Mesothelial cell of epicardium (in vitro differentiated cells): ENCODE results near the gene GABRD. TPM values are rescaled to one million over a fixed set of nuclear protein-coding genes. Genes with fewer than 3 reads are reported as not detected.

Source experiments
- DNase-seq, 2 experiments: peaks; one replicate each; pipeline ENCODE4 v3.0.0; 2021; ENCODE audit warnings: low spot score in 2 of 2; ENCODE audit not compliant: unreplicated experiment in 2 of 2
- H3K27ac Mint-ChIP-seq: 2 replicates; pipeline ENCODE4 v1.8.0; 2021; ENCODE audit warnings: mixed read lengths
- H3K27me3 Mint-ChIP-seq: 2 replicates; pipeline ENCODE4 v1.8.0; 2021; ENCODE audit warnings: low read depth, mixed read lengths
- H3K36me3 Mint-ChIP-seq: 2 replicates; pipeline ENCODE4 v1.8.0; 2021; ENCODE audit warnings: mixed read lengths
- H3K4me1 Mint-ChIP-seq: 2 replicates; pipeline ENCODE4 v1.8.0; 2021; ENCODE audit warnings: mixed read lengths
- H3K4me3 Mint-ChIP-seq: 2 replicates; pipeline ENCODE4 v1.8.0; 2021; ENCODE audit warnings: mild to moderate bottlenecking, moderate library complexity, mixed read lengths
- H3K9me3 Mint-ChIP-seq: 2 replicates; pipeline ENCODE4 v1.8.0; 2021; ENCODE audit warnings: mixed read lengths
- total RNA-seq: library from RNA; stranded (reverse); gene quantifications from 3 replicates; pipeline ENCODE4 v1.2.1, GENCODE V29; 2021
- TF ChIP-seq, protein P1 (sequence below): fragments of 200-600 bp; sonication (generic); IDR thresholded peaks from one replicate; pipeline ENCODE4 v1.5.0; 2021; ENCODE audit warnings: antibody characterized with exemption; ENCODE audit not compliant: unreplicated experiment

GABRD gene
- total RNA-seq, 1 donor from 2014 or later = 0.09 TPM

DNA sequence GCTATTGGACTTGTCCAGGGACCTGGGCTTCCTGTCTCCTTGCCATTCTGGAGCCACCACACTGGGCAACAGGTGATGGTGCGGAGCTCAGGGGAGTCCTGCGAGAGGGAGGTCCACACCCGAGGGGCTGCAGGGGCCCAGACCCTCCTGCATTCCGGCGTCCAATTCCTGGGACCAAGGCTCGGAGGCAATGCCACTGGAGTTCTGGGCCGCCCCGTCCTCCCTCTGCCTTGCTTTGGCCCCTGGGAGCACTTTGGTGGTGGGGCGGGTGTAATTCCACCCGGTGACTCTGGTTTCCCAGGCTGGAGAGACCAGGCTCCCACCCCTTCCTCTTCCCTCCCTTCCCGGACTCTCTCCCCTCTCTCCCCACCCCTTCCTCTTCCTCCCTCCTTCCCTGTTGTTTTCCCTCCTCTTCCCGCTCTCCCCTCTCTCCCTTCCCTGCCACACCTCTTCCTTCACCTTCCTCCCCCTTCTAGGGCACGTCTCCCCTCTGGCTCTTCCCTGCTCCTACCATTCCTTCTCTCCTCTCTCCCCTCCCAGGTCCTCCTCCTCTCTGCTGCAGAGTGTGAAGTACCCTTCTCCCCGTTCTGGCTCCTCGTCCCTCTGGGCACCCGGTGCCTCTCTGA, 33.0 kb downstream of the GABRD start:
- peaks cover 15% of the 10 kb centered on the region for H3K4me1 Mint-ChIP-seq
- H3K9me3 Mint-ChIP-seq = no peaks in the 10 kb centered on the region
- TF ChIP-seq, protein P1, sequence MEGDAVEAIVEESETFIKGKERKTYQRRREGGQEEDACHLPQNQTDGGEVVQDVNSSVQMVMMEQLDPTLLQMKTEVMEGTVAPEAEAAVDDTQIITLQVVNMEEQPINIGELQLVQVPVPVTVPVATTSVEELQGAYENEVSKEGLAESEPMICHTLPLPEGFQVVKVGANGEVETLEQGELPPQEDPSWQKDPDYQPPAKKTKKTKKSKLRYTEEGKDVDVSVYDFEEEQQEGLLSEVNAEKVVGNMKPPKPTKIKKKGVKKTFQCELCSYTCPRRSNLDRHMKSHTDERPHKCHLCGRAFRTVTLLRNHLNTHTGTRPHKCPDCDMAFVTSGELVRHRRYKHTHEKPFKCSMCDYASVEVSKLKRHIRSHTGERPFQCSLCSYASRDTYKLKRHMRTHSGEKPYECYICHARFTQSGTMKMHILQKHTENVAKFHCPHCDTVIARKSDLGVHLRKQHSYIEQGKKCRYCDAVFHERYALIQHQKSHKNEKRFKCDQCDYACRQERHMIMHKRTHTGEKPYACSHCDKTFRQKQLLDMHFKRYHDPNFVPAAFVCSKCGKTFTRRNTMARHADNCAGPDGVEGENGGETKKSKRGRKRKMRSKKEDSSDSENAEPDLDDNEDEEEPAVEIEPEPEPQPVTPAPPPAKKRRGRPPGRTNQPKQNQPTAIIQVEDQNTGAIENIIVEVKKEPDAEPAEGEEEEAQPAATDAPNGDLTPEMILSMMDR = no peak
- H3K27me3 Mint-ChIP-seq = peaks cover 31% of the 10 kb centered on the region
- peak overlapping the region; percentile 13 for H3K27ac Mint-ChIP-seq
- peaks cover 7% of the 10 kb centered on the region for H3K36me3 Mint-ChIP-seq
- DNase-seq = no peak
- peak overlapping the region; percentile 66 for H3K4me3 Mint-ChIP-seq

DNA sequence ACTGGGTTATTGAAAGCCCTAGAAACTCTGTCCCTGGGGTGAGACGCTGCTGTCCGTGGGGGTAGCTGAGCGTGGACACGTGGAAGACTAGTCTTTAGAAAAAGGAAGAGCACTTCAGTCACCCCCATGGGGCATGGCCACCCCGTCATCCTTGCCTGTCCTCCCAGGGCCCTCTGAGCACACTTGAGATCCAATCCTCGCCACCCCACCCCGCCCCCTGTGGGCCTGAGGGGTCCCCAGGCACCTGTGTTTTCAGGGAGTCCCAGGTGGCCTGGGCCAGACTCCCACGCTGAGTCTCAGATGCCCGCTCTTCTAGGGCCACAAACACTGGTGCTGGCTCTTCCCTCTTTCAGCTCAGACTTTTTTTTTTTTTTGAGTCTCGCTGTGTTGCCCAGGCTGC, 33.6 kb downstream of the GABRD start:
- TF ChIP-seq, protein P1 = no peak
- H3K27ac Mint-ChIP-seq = peak overlapping the region; percentile 13
- H3K4me3 Mint-ChIP-seq = peak overlapping the region; percentile 44
- H3K27me3 Mint-ChIP-seq = peaks cover 29% of the 10 kb centered on the region
- H3K4me1 Mint-ChIP-seq = peaks cover 15% of the 10 kb centered on the region
- DNase-seq = no peak
- peaks cover 7% of the 10 kb centered on the region for H3K36me3 Mint-ChIP-seq
- no peaks in the 10 kb centered on the region for H3K9me3 Mint-ChIP-seq

DNA sequence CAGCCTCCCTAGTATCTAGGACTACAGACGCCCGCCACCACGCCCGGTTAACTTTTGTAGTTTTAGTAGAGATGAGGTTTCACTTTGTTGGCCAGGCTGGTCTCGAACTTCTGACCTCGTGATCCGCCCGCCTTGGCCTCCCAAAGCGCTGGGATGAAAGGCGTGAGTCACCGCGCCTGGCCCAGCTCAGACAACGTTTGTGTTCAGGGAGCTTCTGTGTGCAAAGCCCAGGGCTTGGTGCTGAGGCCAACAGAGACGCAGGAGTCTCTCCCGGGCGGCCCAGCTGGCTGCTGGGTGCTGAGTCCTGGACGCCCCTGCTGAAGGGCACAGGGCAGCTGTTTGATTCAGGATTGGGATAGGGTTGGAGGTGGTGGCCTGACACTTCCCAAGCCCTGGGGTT, 34.1 kb downstream of the GABRD start:
- TF ChIP-seq, protein P1 = no peak
- peaks cover 7% of the 10 kb centered on the region for H3K36me3 Mint-ChIP-seq
- peaks cover 14% of the 10 kb centered on the region for H3K4me1 Mint-ChIP-seq
- H3K27me3 Mint-ChIP-seq = peaks cover 28% of the 10 kb centered on the region
- peak overlapping the region; percentile 36 for H3K4me3 Mint-ChIP-seq
- DNase-seq = no peak
- H3K9me3 Mint-ChIP-seq = no peaks in the 10 kb centered on the region
- no peak overlapping the region for H3K27ac Mint-ChIP-seq

DNA sequence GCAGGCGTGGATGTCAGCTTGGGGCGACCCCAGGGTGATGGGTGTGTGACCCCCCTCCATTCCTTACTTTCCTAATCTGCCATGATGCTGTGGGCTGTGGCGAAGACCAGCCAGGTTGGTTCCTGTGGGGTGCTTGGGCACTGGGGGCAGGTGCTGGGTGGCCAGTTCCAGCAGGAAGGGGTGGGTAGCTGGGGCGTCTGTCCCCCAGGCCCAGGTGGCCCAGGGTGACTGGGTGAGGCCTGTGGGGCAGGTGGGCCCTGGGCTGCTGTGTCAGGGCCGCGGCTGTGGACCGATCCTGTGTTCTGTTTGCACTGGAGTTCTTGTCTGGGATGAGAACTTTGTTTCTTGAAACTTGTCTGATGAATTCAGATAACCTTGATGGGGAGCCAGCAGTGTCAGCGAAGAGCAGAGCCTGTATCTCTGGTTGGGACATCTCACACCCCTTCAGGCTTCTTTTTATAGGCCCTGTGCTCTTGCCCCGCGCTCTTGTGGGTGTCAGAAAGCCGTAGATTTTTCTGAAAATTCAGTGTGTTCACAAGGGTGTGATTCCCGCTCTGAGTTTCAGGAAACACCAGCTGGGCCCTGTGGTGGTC, 34.7 kb downstream of the GABRD start:
- TF ChIP-seq, protein P1 = no peak
- Mint-ChIP-seq H3K36me3 (peaks cover 7% of the 10 kb centered on the region), H3K4me3 (no peak overlapping the region), H3K27me3 (peaks cover 22% of the 10 kb centered on the region), H3K27ac (no peak overlapping the region), H3K4me1 (peaks cover 10% of the 10 kb centered on the region), H3K9me3 (no peaks in the 10 kb centered on the region)
- DNase-seq = no peak

DNA sequence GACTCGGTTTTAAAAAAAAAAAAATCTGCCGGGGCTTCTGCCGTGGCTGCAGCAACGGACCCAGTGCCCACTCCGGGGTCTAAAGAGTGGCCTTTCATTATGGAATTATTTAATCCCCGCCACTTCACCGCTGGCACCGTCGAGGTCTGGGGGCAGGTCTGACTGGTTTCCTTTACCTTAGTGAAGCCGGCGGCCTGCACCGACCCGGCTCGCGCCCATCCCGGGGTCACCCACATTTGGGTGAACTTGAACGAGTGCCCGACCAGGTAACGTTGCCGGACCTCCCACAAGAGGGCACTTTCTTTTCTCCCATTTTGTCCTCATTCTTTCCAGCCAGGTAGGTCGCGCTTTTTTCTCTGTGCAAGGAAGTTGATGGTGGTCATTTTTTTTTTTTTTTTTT, 35.4 kb downstream of the GABRD start:
- TF ChIP-seq, protein P1 = no peak
- Mint-ChIP-seq H3K4me3 (no peak overlapping the region), H3K4me1 (peaks cover 4% of the 10 kb centered on the region), H3K9me3 (no peaks in the 10 kb centered on the region), H3K27me3 (peaks cover 16% of the 10 kb centered on the region), H3K36me3 (peaks cover 11% of the 10 kb centered on the region), H3K27ac (no peak overlapping the region)
- no peak for DNase-seq
